ENCODE results near the gene ARHGAP44.
A peak's percentile ranks its signal among the peaks of the same experiment; 100 is the strongest.

Gene ARHGAP44

DNA sequence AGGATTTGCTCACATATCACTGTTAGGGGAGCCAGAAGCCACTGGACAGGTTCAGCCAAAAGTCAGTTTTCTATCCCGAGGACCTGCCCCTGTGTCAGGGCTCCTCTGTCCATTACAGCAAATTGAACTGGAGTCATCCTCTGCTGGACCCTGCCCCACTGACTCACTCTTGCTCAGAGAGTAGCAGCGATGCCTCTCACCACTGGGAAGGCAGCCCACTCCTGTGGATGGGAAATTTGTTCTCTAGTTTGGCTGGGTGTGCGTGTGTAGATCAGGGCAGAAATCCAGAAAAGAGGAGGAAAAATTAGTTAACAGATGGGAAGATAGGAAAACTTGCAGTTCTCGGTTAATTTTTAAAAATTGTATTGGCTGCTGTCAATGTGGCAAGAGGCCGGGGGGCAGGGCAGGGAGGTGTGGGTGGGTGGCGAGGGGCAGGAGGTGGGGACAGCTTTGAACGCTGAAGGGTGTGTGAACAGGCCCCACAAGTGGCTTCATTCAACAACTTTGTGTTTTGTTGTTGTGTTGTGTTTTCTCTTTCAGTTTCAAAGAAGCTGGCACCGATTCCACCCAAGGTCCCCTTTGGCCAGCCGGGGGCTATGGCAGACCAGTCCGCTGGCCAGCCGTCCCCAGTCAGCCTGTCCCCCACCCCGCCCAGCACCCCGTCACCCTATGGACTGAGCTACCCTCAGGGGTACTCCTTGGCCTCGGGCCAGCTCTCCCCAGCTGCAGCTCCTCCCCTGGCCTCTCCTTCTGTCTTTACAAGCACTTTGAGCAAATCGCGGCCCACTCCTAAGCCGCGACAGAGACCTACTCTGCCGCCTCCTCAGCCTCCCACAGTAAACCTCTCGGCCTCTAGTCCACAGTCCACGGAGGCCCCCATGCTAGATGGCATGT lies 194.9 kb downstream of the ARHGAP44 start:
- H3K27ac ChIP-seq: no peak overlapping the region
- TF ChIP-seq CTCF (conservative IDR thresholded peaks at IDR 0.05): no peak

DNA sequence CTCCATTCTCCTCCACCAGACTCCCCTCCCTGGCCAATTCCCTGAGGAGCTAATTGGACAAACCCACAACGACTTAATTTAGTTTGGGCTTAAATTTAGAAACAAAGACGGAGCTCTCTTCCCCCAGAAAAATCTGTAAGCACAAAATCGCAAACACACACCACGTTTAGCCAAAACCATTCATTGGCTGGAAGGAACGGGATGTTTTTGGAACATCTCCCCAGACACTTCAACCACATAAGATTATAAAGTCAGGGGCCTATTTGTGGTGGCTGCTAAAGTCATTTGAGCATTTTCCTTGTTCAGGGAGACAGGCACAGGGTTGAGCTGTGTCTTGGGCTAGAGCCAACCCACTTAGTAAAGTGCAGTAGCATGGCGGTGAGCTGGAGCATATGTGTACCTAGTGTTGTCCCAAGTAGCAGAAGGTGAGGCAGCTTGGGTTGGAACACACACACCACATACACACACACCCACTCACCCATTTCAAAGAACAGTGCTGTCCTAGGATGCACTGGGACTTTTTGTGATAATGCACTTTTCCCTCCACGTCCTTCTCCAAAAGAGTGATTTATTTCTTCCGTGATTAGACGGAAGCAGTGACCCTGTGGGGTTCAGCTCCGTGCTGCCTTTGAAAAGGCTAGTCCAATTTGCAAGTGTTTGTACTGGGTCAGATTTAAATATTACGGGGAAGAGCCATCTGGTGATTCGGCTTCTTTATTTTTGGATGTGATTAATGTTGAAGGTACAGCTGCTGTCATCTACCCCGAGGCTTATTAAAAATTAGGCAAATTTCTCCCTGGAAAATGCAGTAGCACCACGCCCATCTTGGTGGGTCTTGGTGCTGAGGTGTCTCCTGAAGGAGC lies 196.4 kb downstream of the ARHGAP44 start:
- no peak overlapping the region for H3K27ac ChIP-seq

GRCh38 chr17:12987120-12987519 lies 197.8 kb downstream of the ARHGAP44 start:
- H3K27ac ChIP-seq: no peak overlapping the region
- TF ChIP-seq CTCF (conservative IDR thresholded peaks at IDR 0.05): no peak

More for the DNA sequence above, 196.4 kb downstream of the ARHGAP44 start:
- no peak for TF ChIP-seq CTCF (conservative IDR thresholded peaks at IDR 0.05)

DNA sequence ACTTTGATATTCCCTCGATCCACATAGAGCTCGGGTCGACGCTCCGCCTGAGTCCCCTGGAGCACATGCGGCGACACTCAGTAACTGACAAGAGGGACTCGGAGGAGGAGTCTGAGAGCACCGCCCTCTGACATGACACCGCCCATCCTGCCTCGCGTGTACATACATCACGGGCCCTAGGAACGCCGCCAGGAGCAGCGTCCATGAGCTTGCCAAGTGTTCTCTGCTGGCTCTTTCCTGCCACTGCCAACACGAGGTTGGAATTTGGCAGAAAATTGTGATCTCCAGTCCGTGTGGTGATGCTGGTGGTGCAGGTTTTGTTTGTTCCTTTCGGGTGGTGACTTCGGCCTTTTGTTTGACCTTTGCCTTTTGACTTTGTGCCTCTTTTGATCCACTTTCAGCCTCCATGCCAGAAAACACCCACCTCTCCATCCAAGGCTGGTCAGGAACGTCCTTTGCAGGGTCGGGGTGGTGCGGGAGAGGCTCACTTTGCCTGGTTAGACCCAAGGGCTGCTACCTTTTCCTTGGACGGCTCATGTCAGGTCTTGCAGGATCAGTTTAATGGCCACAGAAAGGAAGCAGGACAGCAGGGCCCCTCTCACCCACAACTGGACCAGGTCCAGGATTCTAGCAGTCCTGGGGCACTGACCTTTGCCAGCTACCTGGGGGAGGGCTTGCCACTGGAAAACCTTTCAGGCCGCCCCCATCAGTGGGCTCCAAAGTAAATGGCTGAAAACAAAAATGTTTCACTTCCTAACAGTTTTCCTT lies 200.9 kb downstream of the ARHGAP44 start:
- H3K27ac ChIP-seq: peak overlapping the region; percentile 40
- TF ChIP-seq CTCF (conservative IDR thresholded peaks at IDR 0.05): no peak

GRCh38 chr17:12990926-12991325 lies 201.6 kb downstream of the ARHGAP44 start:
- peak overlapping the region; percentile 40 for H3K27ac ChIP-seq
- TF ChIP-seq CTCF (conservative IDR thresholded peaks at IDR 0.05): no peak

DNA sequence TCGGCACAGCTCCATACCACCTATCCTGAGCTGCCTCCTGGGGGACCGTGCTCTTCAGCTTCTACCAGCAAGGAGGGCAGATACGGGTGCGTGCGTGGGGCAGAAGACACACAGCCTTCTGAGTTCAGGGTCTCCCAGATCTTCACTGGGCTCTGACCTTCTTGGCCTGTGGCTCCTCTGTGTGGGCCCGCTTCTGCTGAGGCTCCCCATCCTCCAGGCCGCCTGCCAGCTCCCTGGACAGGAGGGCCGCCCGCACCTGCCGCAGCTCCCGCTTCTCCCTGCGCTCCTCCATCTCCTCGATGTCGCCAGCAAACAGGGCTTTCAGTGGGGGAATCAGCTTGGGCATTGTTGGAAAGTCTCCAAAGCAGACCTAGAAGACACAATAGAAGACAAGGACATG lies 203.4 kb downstream of the ARHGAP44 start:
- H3K27ac ChIP-seq: no peak overlapping the region
- no peak for TF ChIP-seq CTCF (conservative IDR thresholded peaks at IDR 0.05)
